Measurements from ENCODE around the gene DTNB.

DTNB gene

DNA sequence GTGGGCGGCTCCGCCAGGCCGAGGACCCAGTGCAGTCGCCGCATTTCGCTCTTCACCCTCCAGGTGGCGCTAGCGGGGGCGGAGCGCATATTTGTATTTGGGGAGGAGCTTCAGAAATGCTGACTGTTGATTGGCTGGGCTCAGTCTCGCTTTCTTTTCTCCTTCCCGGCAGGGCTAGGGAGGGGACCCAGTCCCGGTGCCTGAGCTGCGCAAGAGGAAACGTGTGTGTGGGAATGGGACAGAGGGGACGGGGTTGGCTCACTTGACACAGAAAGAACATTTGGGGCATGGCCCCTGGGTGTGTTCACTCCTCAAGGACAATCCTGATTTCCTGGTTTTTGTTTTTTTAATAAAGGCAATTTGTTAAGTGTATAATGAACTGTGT, 311.3 kb downstream of the DTNB start:
- peak; percentile 90 for DNase-seq

- no peak for DNase-seq
These were observed 311.9 kb downstream of the DTNB start for GRCh38 chr2:25361261-25362048.

- DNase-seq = no peak
These were observed 314.5 kb downstream of the DTNB start for GRCh38 chr2:25358836-25359235.

DNA sequence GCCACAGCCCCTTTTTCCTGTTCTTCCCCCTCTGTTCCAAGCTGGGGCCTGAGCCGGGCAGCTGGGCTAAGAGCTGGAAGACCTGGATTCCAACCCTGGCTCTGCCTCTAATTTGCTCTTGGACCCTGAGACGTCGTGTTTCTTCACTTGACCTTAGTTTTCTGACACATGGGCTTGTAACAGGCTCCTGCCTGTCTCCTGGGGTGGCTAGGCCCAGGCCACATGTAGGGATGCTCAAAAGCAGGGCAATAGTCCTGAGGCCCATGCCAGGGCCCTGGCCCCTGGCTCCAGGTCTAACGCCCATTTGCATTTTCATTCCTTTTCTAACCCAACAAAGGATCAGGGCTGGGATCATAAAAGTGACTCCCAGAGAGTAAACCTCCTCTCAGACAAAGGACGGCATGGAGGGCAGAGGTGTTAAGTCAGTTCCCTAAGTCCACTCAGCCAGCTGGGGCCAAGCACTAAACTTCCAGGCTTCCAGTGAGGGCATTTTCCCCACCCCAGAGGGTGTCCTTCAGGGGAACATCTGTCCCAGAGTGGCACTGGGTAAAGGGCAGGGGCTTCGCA, 315.0 kb downstream of the DTNB start:
- no peak for DNase-seq

DNA sequence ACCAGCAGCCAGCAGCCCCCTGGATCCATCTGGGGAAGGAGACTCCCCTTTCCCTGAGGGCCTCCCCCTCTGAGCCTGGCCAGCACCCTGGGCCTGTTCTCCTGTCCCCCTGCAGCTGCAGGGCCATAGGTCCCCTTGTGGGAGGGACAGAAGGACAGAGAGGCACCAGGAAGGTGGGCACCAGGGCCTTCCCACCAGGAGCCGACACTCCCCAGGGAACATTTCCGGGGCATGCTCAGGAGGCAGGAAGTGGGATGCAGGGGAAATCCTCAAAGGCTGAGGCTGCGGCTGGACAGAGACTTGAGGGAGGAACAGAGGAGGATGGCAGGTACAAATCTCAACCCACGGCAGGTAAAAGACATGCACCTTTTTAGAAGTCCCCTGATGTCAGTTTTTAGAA, 317.3 kb downstream of the DTNB start:
- DNase-seq = no peak

DNA sequence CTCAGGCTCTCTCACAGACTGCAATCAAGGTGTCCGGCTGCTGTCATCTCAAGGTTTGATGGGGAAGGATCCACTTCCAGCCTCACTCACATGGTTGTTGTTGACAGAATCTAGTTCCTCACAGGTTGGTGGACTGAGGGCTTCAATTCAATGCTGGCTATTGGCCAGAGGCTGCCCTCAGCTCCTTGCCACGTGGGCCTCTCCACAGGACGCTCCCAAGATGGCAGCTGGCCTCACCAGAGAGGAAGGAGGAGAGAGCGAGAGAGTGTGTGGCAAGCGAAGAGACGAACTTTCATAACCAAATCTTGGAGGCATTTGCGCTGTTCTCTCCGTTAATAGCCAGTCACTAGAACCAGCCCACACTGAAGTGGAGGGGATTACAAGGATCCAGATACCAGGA, 318.1 kb downstream of the DTNB start:
- DNase-seq = no peak

DNA sequence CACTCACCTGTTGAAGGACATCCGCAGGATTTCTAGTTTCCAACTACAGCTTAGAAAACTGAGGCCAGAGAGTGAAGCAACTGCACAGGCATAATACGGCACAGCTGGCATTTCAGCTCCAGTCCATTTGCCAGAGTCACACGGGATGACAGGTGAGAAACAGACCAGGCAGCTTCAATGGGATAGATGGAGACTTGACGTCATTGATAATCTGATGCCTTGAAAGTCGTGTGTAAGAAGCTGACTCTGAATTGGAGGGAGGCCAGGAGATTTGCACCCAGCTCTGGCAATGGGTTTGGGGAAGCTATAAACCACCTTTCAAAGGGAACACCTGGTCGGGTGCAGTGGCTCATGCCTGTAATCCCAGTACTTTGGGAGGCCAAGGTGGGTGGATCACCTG, 319.3 kb downstream of the DTNB start:
- no peak for DNase-seq

DNA sequence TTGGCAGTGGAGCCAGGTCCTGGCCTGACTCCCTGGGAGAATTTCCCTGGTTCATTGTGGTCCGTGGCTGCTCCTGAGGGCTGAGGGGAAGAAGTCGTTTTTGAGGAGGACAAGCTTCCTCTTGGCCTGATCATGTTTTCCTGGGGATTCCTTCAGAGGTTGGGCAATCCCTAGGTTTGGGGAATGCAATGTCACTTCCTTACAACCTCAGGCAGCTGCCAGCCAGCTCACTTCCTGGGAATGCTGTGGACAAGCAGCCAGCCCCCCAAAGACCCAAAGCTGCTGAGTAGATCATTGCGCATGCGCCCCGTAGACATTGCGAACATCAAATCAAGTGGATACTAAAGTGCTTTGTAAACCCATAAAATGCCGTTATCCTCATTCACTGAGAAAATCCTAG, 324.0 kb downstream of the DTNB start:
- DNase-seq = no peak

DNA sequence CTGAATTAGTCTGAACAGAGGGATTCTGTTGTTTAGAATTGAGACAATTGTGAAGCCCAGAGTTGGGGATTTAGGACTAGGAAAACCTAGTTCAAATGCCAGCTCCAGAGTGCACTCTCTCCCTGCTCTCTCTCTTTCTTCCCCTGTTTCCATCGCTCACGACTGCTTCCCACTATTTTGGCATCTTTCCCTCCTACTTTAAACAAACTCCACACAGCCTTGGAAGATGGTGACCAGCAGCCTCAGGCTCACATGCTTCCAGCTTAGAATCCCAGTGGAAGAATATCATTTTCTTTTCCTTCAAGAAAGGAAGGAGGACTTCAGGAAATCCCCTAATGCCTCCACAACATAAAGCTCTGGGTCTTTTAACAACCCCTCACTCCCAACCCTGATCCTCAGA, 325.5 kb downstream of the DTNB start:
- no peak for DNase-seq

DNA sequence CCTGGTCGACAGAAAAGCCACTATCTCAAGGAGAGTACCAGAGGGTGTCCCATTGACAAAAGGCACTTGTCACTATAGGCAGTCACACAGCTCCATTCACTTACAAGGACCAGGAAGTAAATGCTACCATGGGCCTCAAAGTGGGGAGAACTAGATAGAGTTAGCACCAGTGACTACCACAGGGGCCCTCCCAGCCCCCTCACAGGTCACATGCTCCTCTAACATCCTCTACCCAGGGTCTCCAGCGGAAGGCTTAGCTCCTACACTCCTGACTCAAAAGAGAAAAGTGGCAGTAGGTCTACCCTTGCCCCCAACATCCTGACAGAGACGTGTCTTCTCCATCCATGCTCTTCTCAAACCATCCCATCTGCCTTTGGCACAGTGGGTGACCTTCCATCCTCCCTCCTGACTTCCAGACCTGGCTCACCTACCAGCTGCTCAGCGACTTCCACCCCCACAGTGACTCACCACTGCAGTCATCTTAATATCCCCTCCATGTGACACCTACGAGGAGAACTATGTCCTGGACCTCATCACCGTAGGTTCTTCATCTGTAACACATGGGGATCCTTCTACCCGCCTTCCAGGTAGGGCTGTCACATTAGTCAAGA, 326.1 kb downstream of the DTNB start:
- no peak for DNase-seq

- DNase-seq = no peak
These were observed 330.1 kb downstream of the DTNB start for GRCh38 chr2:25343187-25343825.

DNA sequence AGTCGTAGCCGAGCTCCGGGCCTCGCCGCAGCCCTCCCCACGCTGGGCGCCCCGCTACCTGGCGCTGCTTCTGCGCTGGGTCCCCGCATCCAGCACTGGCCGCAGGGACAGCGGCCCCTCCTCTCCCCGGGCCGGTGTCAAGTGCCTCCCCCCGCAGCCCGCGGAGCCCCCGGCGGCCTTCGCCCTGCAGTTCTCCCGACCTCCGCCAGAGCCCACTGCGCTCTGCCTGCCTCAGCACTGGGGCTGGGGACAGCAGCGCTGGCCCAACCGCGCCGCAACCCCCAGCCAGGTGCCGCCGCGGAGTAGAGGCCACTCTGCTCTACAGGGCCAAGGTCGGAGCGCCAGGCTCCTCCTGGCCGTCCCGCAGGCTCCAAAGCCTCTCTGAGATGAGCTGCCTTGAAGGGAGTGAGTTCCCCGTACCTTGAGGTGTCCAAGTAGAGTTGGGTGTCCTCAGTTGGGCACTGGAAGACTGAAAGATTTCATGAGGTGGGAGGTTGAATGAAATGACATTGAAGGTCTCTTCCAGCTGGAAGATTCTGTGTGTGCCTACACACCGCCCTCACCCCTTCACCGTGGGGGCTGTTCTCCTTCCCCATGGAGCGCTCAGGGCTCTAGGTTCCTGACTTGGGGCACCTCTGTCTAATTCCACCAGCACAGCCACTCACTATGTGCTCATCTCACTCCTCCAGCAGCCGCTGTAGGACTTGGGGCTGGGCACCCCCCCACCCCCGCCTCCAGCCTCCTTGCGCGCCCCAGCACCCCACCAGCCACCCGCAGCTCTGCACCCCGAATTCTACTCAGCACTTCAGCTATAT, 330.8 kb downstream of the DTNB start:
- peak; percentile 74 for DNase-seq

GRCh38 chr2:25341753-25342371, 331.5 kb downstream of the DTNB start, which contains the start of gene DNMT3A:
Gene DNMT3A (minus strand): TSS chr2:25341925. CDS start chr2:25313984, 27,941 bp downstream.
- DNase-seq = peak; percentile 50

GRCh38 chr2:25341011-25341727, 332.2 kb downstream of the DTNB start:
- no peak for DNase-seq

DNA sequence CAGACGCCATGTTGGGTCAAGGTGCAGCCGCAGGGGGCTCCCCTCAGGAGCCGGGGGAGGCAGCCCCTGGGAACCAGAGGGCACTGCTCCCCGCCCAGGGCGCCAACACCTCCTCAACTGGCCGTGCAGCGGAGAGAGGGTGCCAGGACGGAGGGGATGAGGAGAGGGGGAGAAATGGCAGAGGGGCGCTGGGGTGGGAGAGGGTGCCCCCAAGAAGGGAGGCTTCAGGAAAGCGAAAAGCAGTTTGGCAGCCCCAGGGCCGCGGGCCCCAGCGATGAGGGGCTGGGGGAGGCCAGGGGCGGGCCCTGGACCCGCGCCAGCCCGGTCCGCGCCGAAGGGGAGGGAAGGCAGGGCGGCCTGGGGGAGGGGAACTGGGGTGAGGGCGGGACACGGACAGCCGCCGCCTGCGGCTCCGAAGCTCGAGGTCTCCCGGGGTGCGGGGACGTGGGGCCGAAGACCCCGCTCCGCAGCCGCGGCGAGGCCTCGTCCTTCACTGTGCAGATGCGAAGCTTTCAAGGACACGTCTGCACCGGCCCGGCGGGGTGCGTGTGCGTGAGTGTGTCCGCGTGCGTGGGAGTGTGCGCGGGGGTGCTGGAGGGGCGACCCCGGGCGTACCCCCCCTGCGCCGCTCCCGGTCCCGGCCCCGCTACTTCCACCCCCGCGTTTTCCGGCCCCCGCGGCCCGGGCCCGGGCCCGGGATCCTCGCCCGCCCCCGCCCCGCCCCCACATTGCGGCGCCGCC, 333.0 kb downstream of the DTNB start:
- DNase-seq = no peak

DNA sequence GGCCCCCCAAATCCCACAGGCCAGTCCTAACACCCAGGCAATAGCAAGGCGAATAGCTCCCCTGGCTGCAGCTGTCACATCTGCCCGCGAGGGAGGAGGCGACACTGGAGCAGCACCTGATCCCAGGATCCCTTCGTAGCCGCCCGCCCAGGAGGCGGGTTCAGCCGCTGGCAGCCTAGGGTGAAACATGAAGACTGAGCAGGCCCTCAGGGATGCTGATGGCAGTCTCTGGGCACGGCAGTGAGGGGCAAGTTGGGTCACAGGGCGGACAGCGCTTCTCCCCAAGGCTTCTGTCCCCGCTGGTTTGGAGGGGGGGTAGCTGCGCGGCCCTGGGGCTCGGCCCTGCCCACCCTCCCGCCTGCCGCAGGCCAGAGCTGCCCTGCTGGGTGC, 333.6 kb downstream of the DTNB start:
- DNase-seq = no peak

DNA sequence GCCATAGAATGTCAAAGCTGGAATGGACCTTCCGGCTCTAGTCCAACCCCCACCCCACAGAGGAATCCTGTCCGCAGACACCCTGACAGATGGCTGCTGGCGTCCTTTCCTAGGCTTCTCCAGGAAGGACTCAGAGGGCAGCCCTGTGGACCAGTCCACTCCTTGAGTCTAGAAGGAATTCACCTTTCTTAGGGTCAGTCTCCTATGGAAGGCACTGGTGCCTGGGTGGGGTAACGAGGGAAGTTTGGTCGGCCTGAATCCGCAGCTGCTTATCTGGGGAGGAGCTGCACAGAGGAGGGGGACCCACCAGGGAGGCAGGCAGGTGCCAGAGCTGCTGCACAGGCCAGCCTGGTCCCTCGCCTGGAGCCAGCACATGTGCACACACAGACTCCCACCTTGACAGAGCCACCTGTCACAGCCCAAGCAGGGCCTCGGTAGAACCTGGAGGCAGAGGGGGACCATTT, 334.1 kb downstream of the DTNB start:
- DNase-seq = no peak

DNA sequence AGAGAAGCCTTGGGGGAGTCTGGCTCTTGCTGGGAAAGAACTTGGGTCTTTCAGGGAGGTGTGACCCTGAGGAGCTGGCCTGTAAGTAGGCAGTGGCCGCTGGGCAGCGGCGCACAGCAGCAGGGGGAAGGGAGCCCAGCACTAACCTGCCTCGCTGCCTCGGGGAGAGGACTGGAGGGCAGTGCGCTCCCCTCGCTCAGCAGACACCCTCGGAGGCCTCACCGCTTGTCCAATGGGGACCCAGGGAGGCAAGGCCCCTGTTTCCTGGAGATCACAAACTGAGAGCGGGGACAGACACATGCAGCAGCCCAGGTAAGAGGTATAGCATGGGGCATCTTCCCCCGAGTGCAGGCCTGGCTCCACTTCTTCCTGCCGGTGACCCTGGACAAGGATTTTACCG, 335.0 kb downstream of the DTNB start:
- DNase-seq = no peak

DNA sequence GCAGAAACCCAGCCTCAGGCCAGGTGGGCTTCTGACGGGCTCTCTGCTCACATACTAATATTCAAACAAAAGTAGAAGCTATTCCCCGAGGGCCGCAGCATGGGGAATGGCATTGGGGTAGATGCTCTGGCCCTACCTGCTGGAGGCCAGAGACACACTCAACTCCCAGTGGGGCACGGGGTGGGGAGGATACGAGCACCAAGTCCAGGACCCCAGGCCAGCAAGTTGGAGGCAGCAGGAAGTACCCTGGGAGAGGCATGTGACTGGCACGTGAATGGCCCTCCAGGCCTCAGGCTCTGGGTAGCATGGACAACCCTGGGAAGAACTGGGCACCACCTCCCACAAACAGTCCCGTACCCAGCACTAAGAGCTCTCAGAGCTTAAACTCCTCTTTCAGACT, 335.5 kb downstream of the DTNB start:
- DNase-seq = no peak

GRCh38 chr2:25337276-25337675, 336.1 kb downstream of the DTNB start:
- DNase-seq = no peak

DNA sequence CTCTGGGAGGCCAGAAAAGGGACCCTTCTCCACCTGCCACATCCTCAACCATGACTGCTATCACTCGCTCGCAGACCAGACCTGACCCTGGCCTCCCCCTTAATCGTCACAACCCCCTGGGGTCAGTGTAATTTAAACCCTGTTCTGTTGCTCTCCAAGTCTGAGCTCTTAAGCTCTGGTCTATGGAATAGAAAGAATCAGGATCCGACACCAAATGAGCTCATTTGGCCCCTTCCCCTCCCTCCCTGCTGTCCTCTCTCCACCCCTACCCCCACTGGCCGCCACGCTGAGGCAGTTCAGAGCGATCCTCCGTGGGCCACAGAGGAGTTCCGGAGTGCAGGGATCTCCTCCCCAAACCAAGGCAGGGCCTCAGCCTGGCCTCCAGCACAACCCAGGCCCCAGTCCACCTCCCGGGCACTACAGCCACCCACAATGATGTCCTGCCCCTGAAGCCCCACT, 337.0 kb downstream of the DTNB start:
- no peak for DNase-seq

Data from CD4-positive, alpha-beta T cell treated with Interleukin-4 for 4 hours (primary cell).